GM12892 (cell line): ENCODE measurements around the gene MYOF.

Source experiments
- POLR2A ChIP-seq: IDR thresholded peaks from 2 replicates; pipeline ENCODE4 v1.6.1; 2011; ENCODE audit warnings: low read depth, low read length, control low read depth
- POLR2AphosphoS5 ChIP-seq: IDR thresholded peaks from 2 replicates; pipeline ENCODE4 v1.6.1; 2011; ENCODE audit warnings: low read depth, low read length, control low read depth

DNA sequence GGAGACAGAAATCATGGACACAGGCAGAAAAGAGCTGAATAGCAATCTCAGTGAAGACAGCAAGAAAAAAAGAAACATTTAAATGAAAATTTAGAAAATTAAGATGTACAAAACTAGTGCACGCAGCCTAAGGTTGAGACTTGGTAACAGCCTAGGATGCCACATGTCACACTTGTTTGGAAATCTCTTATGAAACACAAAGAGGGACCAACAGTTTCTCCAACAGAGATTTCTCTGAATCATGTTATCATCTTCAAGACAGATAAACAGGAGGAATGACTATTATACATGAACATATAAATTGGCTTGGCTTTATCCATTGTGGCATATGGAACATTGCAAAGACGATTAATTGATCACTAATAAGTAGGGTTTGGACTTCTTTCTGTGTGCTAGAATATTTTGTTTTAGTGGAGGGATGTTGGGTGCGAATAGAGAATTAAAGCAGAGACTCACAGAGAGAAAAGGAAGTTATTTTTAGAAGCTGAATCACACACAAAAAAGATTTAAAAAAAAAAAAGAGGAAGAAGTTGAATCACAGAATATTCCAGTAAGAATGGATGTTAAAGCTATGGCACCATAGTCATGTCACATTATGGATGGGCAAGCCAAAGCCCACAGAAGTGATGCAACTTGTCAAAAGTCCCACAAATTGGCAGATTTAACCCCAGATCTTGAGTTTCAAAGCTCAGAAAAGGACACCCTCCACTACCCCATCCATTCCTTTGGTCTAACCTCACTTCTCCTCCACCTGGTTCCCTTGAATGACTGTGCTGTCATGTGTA, 91.6 kb downstream of the MYOF start:
- TF ChIP-seq POLR2AphosphoS5 (no peak), POLR2A (no peak)
